Activated naive CD4-positive, alpha-beta T cell treated with anti-CD3 and anti-CD28 coated beads, Interleukin-2, amount 10 ng/mL, durations not matched to agents 7 days and 5 days (primary cell): ENCODE measurements around the gene RNF4.
"Not testable (repeated sequence)": the region's sequence is repeated elsewhere in the genome, so short reads cannot be mapped to it uniquely, and the experiment has no call there.

Experiments
- CTCF ChIA-PET: fragments of 350-600 bp; sonication (Branson Sonifier 250); formaldehyde crosslinking; loops from one replicate; lab custom pipeline; 2021; ENCODE audit warnings: antibody characterized with exemption; lab: Charles Lee
- DNase-seq: peaks from one replicate; pipeline ENCODE4 v3.0.0-alpha.2; 2020
- H3K27ac Mint-ChIP-seq: one replicate; pipeline ENCODE4 v1.8.0; 2021; ENCODE audit warnings: mild to moderate bottlenecking, moderate library complexity, mixed read lengths
- H3K27me3 Mint-ChIP-seq: one replicate; pipeline ENCODE4 v1.8.0; 2021; ENCODE audit warnings: mild to moderate bottlenecking, mixed read lengths
- H3K36me3 Mint-ChIP-seq: one replicate; pipeline ENCODE4 v1.8.0; 2021; ENCODE audit warnings: mixed read lengths
- H3K4me1 Mint-ChIP-seq: one replicate; pipeline ENCODE4 v1.8.0; 2021; ENCODE audit warnings: mixed read lengths
- H3K4me3 Mint-ChIP-seq: one replicate; pipeline ENCODE4 v1.8.0; 2021; ENCODE audit warnings: mild to moderate bottlenecking, moderate library complexity, mixed read lengths
- H3K9me3 Mint-ChIP-seq: one replicate; pipeline ENCODE4 v1.8.0; 2021; ENCODE audit warnings: mixed read lengths

RNF4 gene

DNA sequence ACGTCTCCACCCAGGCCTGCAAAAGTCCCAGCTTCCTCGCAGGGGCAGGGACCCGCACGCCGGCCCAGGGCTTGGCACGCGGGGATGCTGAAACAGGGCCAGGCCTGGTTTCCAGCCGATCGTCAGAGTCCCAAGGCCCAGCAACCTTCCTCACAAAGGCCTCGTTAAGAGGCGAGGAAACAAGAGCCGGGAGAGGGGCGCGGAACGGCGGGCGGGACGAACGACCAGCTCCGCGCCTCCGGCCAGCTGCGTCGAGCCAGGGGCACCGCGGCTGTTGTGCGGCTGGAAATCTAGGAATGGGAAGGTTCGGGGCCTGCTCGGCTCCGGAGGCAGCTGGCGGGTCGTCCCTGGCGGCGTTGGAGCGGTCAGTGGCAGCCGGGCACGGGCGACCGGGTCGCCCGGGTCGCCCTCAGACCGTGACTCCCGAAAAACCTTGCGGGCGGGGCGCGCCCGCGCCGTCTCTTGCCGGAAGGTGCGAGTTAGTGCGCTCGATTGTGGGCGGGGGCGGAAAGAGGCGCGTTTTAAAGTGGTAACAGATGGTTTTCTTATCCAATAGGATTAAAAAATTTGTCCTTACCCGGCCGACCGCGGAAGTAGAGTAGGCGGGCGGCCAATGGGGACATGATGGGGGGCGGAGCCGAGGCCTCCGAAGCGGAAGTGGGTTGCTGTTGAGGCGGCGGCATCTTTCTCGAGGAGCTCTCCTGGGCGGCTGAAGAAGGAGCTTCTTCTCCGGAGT, at the start of gene RNF4:
Gene RNF4, plus strand, starts transcription at position 651 of the 736 bp plus-strand sequence. CDS start 21,388 bp downstream, outside the sequence.
- Mint-ChIP-seq H3K36me3 (peaks cover 36% of the 10 kb centered on the region), H3K27me3 (peaks cover 3% of the 10 kb centered on the region), H3K4me3 (peak within 1 kb of the TSS; percentile 98), H3K9me3 (no peaks in the 10 kb centered on the region), H3K4me1 (peaks cover 43% of the 10 kb centered on the region), H3K27ac (peak within 1 kb of the TSS; percentile 99)
- CTCF ChIA-PET, result interaction anchor here (0.7 to 1.4 kb wide), 7 partner anchors 17 to 248 kb away, joined by 3 to 8 read pairs (median 4); no protein-coding TSS in a partner anchor
- DNase-seq, result peak; percentile 98

GRCh38 chr4:2419814-2420213, 49.1 kb upstream of the RNF4 start:
- peaks cover 4% of the 10 kb centered on the region for H3K36me3 Mint-ChIP-seq
- peak overlapping the region; percentile 74 for H3K4me3 Mint-ChIP-seq
- H3K9me3 Mint-ChIP-seq, result no peaks in the 10 kb centered on the region
- CTCF ChIA-PET, result interaction anchor here (0.7 to 1.7 kb wide), 3 partner anchors 17 to 24 kb away, joined by 3 to 6 read pairs (median 6); no protein-coding TSS in a partner anchor
- H3K27me3 Mint-ChIP-seq, result peaks cover 89% of the 10 kb centered on the region
- H3K4me1 Mint-ChIP-seq, result peaks cover 36% of the 10 kb centered on the region
- H3K27ac Mint-ChIP-seq, result no peak overlapping the region
- DNase-seq, result no peak

DNA sequence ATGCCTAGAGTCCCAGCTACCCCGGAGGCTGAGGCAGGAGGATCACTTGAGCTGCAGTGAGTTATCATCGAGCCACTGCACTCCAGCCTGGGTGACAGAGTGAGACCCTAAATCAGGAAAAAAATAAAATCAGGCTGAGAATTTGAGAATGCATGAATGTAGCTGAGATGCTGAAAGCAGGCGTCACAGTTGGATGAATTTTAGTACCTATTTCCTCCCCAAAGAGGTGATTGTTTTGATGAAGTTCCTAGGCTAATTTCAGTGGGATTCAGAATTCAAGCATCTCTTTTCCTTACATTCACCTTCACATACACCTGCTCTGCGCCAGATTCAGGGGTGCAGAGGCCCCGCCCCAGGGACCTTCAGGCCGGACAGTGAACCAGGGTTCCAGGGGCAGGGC, 47.0 kb upstream of the RNF4 start:
- DNase-seq, result no peak
- Mint-ChIP-seq H3K27ac (no peak overlapping the region), H3K36me3 (no peaks in the 10 kb centered on the region), H3K9me3 (no peaks in the 10 kb centered on the region), H3K27me3 (peaks cover 74% of the 10 kb centered on the region), H3K4me3 (no peak overlapping the region), H3K4me1 (peaks cover 19% of the 10 kb centered on the region)
- CTCF ChIA-PET, result no interaction called here

- peaks cover 12% of the 10 kb centered on the region for H3K4me1 Mint-ChIP-seq
- H3K4me3 Mint-ChIP-seq, result no peak overlapping the region
- H3K27me3 Mint-ChIP-seq, result peaks cover 67% of the 10 kb centered on the region
- H3K9me3 Mint-ChIP-seq, result no peaks in the 10 kb centered on the region
- no peak overlapping the region for H3K27ac Mint-ChIP-seq
- no peaks in the 10 kb centered on the region for H3K36me3 Mint-ChIP-seq
- no peak for DNase-seq
- CTCF ChIA-PET, result interaction anchor here (0.8 kb wide), 1 partner anchor 21 kb away, joined by 3 read pairs; no protein-coding TSS in a partner anchor
Measured at GRCh38 chr4:2423066-2423465, 45.8 kb upstream of the RNF4 start.

DNA sequence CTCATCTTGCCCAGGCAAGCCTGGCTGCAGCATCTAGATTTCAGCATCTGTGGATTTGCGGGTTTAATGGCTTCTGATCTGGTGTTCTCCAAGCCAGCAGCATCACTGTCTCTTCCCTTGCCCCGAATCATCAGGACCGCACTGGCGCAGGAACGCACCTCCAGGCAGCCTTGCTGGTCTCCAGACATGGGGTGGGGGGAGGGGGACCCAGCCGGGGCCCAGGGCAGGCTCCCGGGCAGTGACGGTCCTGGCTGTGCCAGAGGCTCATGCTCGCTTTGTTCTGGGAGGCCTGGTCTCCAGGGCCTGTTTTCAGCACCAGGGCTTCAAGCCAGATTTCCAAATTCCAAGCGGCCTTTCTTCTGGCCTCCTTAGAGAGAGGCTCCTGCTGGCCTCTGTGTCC, 45.2 kb upstream of the RNF4 start:
- Mint-ChIP-seq H3K4me1 (peaks cover 12% of the 10 kb centered on the region), H3K27ac (no peak overlapping the region), H3K36me3 (no peaks in the 10 kb centered on the region), H3K9me3 (no peaks in the 10 kb centered on the region), H3K27me3 (peaks cover 66% of the 10 kb centered on the region), H3K4me3 (no peak overlapping the region)
- CTCF ChIA-PET, result interaction anchor here (0.8 to 1.6 kb wide), 2 partner anchors 18 to 39 kb away, joined by 3 to 7 read pairs; no protein-coding TSS in a partner anchor
- DNase-seq, result no peak

DNA sequence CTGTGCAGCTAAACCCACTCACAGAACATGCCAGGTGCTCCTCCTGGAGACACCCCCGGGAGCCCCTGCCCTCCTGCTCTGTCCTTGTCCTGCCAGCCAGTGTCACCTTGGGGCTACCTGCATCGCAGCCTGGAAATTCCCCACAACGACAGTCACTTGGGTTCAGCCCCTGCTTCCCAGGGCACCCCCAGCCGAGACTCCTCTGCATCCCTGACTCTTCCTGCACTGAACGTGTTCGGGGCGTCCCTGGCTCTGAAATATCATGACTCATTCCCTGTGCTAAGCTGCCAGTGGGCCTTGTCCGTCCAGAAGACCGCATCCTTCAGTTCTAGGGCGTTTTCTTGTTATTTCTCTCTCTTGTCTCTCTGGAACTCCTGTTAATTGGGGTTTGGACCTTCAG, 44.3 kb upstream of the RNF4 start:
- Mint-ChIP-seq H3K27ac (no peak overlapping the region), H3K4me1 (peaks cover 7% of the 10 kb centered on the region), H3K27me3 (peaks cover 61% of the 10 kb centered on the region), H3K4me3 (no peak overlapping the region), H3K36me3 (no peaks in the 10 kb centered on the region), H3K9me3 (no peaks in the 10 kb centered on the region)
- CTCF ChIA-PET, result interaction anchor here (0.8 to 1.6 kb wide), 2 partner anchors 18 to 38 kb away, joined by 3 to 7 read pairs; no protein-coding TSS in a partner anchor
- no peak for DNase-seq

DNA sequence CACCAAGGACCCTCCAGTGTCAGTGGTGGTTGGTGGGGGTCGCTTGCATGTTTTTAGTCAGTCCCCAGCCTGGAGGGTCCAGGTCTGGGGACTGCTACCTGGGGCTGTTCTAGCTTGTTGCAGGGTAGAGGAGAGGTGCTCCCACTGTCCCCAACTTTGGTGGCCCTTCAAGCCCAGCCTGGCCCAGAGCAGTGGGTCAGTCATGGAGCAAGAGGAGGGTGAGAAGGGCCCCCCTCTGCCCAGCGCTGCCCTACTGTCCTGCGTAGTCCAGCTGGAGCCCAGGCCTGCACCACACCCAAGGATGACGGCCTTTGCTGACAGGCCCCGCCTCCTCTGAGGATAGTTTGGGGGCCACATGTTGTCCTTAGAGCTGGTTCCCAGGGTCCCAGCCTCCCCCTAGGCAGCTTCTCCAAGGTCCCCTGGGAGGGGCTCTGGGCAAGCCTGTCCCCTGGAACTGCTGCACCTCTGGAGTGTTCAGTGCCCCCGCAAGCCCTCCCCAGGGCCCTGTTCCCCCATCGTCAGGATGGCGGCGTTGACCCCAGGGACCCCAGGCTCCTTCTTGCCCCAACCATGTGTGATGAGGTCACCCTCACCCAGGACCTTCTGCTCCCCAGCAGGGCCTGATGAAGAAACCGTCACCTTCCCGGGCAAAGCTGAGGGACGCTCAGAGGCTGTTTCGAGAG, 43.4 kb upstream of the RNF4 start:
- Mint-ChIP-seq H3K4me3 (no peak overlapping the region), H3K27ac (no peak overlapping the region), H3K9me3 (no peaks in the 10 kb centered on the region), H3K4me1 (no peaks in the 10 kb centered on the region), H3K27me3 (peaks cover 53% of the 10 kb centered on the region), H3K36me3 (no peaks in the 10 kb centered on the region)
- no peak for DNase-seq
- CTCF ChIA-PET, result interaction anchor here (1.6 kb wide), 1 partner anchor 17 kb away, joined by 7 read pairs; no protein-coding TSS in a partner anchor

GRCh38 chr4:2426069-2426397, 42.9 kb upstream of the RNF4 start:
- CTCF ChIA-PET, result interaction anchor here (2.2 kb wide), 1 partner anchor 206 kb away, joined by 4 read pairs; no protein-coding TSS in a partner anchor
- H3K27ac Mint-ChIP-seq, result no peak overlapping the region
- DNase-seq, result no peak
- no peaks in the 10 kb centered on the region for H3K9me3 Mint-ChIP-seq
- no peaks in the 10 kb centered on the region for H3K4me1 Mint-ChIP-seq
- H3K27me3 Mint-ChIP-seq, result peaks cover 53% of the 10 kb centered on the region
- H3K36me3 Mint-ChIP-seq, result no peaks in the 10 kb centered on the region
- H3K4me3 Mint-ChIP-seq, result no peak overlapping the region

GRCh38 chr4:2426711-2427275, 42.1 kb upstream of the RNF4 start:
- CTCF ChIA-PET, result interaction anchor here (2.2 kb wide), 1 partner anchor 207 kb away, joined by 4 read pairs; no protein-coding TSS in a partner anchor
- Mint-ChIP-seq H3K36me3 (no peaks in the 10 kb centered on the region), H3K4me1 (no peaks in the 10 kb centered on the region), H3K27ac (no peak overlapping the region), H3K4me3 (no peak overlapping the region), H3K27me3 (peaks cover 46% of the 10 kb centered on the region), H3K9me3 (no peaks in the 10 kb centered on the region)
- DNase-seq, result no peak

- H3K27ac Mint-ChIP-seq, result no peak overlapping the region
Measured at GRCh38 chr4:2427383-2428334, 41.2 kb upstream of the RNF4 start.

DNA sequence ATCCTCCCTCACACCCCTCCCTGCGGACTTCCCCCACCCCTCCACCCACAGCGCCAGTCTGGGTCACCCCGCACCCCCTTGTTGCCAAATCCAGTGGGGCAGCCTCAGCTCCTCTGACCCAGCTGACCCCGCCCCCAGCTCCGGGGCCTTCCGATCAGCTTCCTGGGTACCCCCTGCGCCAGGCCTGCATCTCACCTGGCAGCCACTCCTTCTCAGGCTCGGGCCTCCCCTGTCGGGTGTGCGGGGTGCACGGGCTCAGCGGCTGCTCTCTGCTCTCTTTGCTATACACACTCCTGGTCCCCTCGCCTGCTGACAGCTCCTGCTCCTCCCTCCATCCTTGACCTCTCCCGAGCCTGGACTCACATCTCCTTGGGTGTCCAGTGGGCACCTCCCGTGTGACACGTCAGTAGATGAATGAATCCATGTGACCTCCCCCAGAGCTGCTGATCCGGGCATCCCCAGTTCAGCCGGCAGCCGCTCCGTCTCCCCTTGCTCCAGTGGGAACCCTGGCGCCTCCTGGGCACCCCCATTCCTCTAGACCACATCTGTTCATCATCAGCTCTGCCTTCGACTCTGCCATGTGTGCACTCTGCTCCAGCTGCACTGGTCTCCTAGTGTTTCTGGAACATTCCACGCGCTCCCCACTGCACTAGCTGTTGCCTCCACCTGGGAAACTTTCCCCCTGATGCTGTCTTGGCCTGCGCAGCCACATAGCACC, 40.3 kb upstream of the RNF4 start:
- CTCF ChIA-PET, result interaction anchor here (1.1 to 1.2 kb wide), 2 partner anchors 12 to 13 kb away, joined by 3 to 4 read pairs; no protein-coding TSS in a partner anchor
- no peak overlapping the region for H3K27ac Mint-ChIP-seq
- no peaks in the 10 kb centered on the region for H3K4me1 Mint-ChIP-seq

More at GRCh38 chr4:2427383-2428334, 41.2 kb upstream of the RNF4 start:
- H3K9me3 Mint-ChIP-seq, result no peaks in the 10 kb centered on the region
- H3K27me3 Mint-ChIP-seq, result peaks cover 38% of the 10 kb centered on the region
- no peak overlapping the region for H3K4me3 Mint-ChIP-seq
- no peaks in the 10 kb centered on the region for H3K4me1 Mint-ChIP-seq
- CTCF ChIA-PET, result interaction anchor here (1.1 to 2.2 kb wide), 3 partner anchors 13 to 208 kb away, joined by 3 to 4 read pairs (median 4); no protein-coding TSS in a partner anchor
- DNase-seq, result no peak
- H3K36me3 Mint-ChIP-seq, result no peaks in the 10 kb centered on the region

DNA sequence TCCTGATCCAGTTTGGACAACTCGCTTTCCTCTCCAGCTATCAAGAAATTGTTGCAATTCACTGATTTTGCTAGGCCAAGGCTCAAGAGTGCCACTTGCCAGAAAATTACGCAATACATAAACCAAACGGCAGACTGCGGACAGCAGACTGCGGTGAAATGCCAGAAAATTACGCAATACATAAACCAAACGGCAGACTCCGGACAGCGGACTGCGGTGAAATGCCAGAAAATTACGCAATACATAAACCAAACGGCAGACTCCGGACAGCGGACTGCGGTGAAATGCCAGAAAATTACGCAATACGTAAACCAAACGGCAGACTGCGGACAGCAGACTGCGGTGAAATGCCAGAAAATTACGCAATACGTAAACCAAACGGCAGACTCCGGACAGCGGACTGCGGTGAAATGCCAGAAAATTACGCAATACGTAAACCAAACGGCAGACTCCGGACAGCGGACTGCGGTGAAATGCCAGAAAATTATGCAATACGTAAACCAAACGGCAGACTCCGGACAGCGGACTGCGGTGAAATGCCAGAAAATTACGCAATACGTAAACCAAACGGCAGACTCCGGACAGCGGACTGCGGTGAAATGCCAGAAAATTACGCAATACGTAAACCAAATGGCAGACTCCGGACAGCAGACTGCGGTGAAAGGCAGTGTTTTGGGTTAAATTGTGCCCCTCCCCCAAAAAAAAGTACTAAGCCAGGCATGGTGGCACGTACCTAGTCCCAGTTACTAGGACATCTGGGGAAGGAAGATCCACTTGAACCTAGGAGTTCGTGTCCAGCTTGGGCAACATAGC, 38.8 kb upstream of the RNF4 start:
- CTCF ChIA-PET, H3K27ac Mint-ChIP-seq, H3K4me1 Mint-ChIP-seq, H3K9me3 Mint-ChIP-seq, DNase-seq, H3K36me3 Mint-ChIP-seq, H3K4me3 Mint-ChIP-seq: not testable (repeated sequence)
- peaks cover 32% of the 10 kb centered on the region for H3K27me3 Mint-ChIP-seq

More for the DNA sequence above, 40.3 kb upstream of the RNF4 start:
- Mint-ChIP-seq H3K36me3 (no peaks in the 10 kb centered on the region), H3K27me3 (peaks cover 35% of the 10 kb centered on the region), H3K4me3 (no peak overlapping the region), H3K9me3 (no peaks in the 10 kb centered on the region)
- DNase-seq, result no peak
